Endodermal cell (in vitro differentiated cells): ENCODE data around the gene ZNF384. TPM values are rescaled to one million over a fixed set of nuclear protein-coding genes. Genes with fewer than 3 reads are reported as not detected.

Source experiments
- DNase-seq: peaks from one replicate; pipeline ENCODE4 v3.0.0-alpha.2; 2017
- H3K27ac ChIP-seq: 2 replicates; pipeline ENCODE4 v1.5.1; 2013; ENCODE audit warnings: mild to moderate bottlenecking, low read depth, low read length, moderate library complexity
- H3K27me3 ChIP-seq: 2 replicates; pipeline ENCODE4 v1.6.1; 2013; ENCODE audit warnings: mild to moderate bottlenecking, low read length, moderate library complexity; ENCODE audit not compliant: insufficient read depth, control insufficient read depth, poor library complexity, severe bottlenecking
- H3K36me3 ChIP-seq: 2 replicates; pipeline ENCODE4 v1.7.0; 2013; ENCODE audit warnings: mild to moderate bottlenecking, low read length, moderate library complexity; ENCODE audit not compliant: control insufficient read depth, insufficient read depth
- H3K4me1 ChIP-seq: one replicate; pipeline ENCODE4 v1.7.0; 2013; ENCODE audit warnings: low read length; ENCODE audit not compliant: control insufficient read depth, insufficient read depth
- H3K4me3 ChIP-seq: 2 replicates; pipeline ENCODE4 v1.5.1; 2013; ENCODE audit warnings: mild to moderate bottlenecking, low read length, moderate library complexity
- H3K9ac ChIP-seq: 2 replicates; pipeline ENCODE4 v1.6.1; 2013; ENCODE audit warnings: mild to moderate bottlenecking, low read length, moderate library complexity; ENCODE audit not compliant: poor library complexity, severe bottlenecking; ENCODE audit errors: extremely low read depth
- H3K9me3 ChIP-seq: 2 replicates; pipeline ENCODE4 v1.6.1; 2013; ENCODE audit warnings: mild to moderate bottlenecking, low read length, moderate library complexity; ENCODE audit not compliant: control insufficient read depth
- H3K27ac Mint-ChIP-seq: 2 replicates; pipeline ENCODE4 v1.8.0; 2020; ENCODE audit warnings: mixed read lengths
- H3K27me3 Mint-ChIP-seq: 2 replicates; pipeline ENCODE4 v1.8.0; 2021; ENCODE audit warnings: mild to moderate bottlenecking, mixed read lengths; ENCODE audit not compliant: insufficient read depth
- H3K36me3 Mint-ChIP-seq: 2 replicates; pipeline ENCODE4 v1.8.0; 2020; ENCODE audit warnings: low read depth, mixed read lengths
- H3K4me1 Mint-ChIP-seq: 2 replicates; pipeline ENCODE4 v1.8.0; 2020; ENCODE audit warnings: mixed read lengths
- H3K4me3 Mint-ChIP-seq: 2 replicates; pipeline ENCODE4 v1.8.0; 2020; ENCODE audit warnings: mild to moderate bottlenecking, moderate library complexity, mixed read lengths
- H3K9me3 Mint-ChIP-seq: 2 replicates; pipeline ENCODE4 v1.8.0; 2020; ENCODE audit warnings: mild to moderate bottlenecking, mixed read lengths
- CTCF ChIP-seq: fragments of 200-600 bp; sonication (generic); conservative IDR thresholded peaks from 2 replicates; pipeline ENCODE4 v1.5.0; 2021; ENCODE audit warnings: antibody characterized with exemption, mild to moderate bottlenecking
- WGBS, 2 experiments: methylation state at CpG; one replicate each; pipeline versions ENCODE4 v1.1.5 to v1.1.7; 2013; ENCODE audit warnings: missing lambda C conversion rate in 2 of 2, mixed read lengths in 1 of 2; ENCODE audit not compliant: insufficient coverage in 1 of 2, insufficient read length in 1 of 2; 5-methylcytosine and 5-hydroxymethylcytosine counted together
- total RNA-seq, 2 donors: library from RNA; stranded (reverse); fragmentation: NEBNext Ultra II Directional in 1 of 2; extraction: Animal tissue kit (Norgen Biotek cat#: 25700) in 1 of 2; gene quantifications; 2 replicates in 1 of 2; 3 replicates in 1 of 2; pipeline ENCODE4 v1.2.1, GENCODE V29; 2021

Gene ZNF384
- total RNA-seq, 2 donors from 2014 or later, result 74.4 to 146 TPM

- TF ChIP-seq CTCF, result no peak
These were observed 12.2 kb downstream of the ZNF384 start for GRCh38 chr12:6676962-6677361.

GRCh38 chr12:6672143-6672542, 17.0 kb downstream of the ZNF384 start:
- no peaks in the 10 kb centered on the region for H3K4me1 ChIP-seq
- H3K36me3 Mint-ChIP-seq, result peaks cover 93% of the 10 kb centered on the region
- H3K4me1 Mint-ChIP-seq, result no peaks in the 10 kb centered on the region
- no peak overlapping the region for H3K27ac ChIP-seq
- no peaks in the 10 kb centered on the region for H3K9me3 ChIP-seq
- H3K27me3 ChIP-seq, result no peaks in the 10 kb centered on the region
- no peak for TF ChIP-seq CTCF
- H3K27me3 Mint-ChIP-seq, result no peaks in the 10 kb centered on the region
- H3K27ac Mint-ChIP-seq, result no peak overlapping the region
- 91 to 96% methylated on average over 8 to 18 of the region's 18 CpGs for WGBS, 2 experiments
- H3K4me3 ChIP-seq, result no peak overlapping the region
- DNase-seq, result no peak
- H3K36me3 ChIP-seq, result peaks cover 98% of the 10 kb centered on the region
- no peak overlapping the region for H3K9ac ChIP-seq
- H3K4me3 Mint-ChIP-seq, result no peak overlapping the region
- no peaks in the 10 kb centered on the region for H3K9me3 Mint-ChIP-seq

More at GRCh38 chr12:6676962-6677361, 12.2 kb downstream of the ZNF384 start:
- H3K4me1 Mint-ChIP-seq, result no peaks in the 10 kb centered on the region
- no peaks in the 10 kb centered on the region for H3K9me3 Mint-ChIP-seq
- no peaks in the 10 kb centered on the region for H3K9me3 ChIP-seq
- H3K4me1 ChIP-seq, result no peaks in the 10 kb centered on the region
- no peak overlapping the region for H3K4me3 ChIP-seq
- DNase-seq, result no peak
- H3K4me3 Mint-ChIP-seq, result no peak overlapping the region
- H3K36me3 Mint-ChIP-seq, result peaks cover 90% of the 10 kb centered on the region
- no peak overlapping the region for H3K27ac Mint-ChIP-seq
- no peaks in the 10 kb centered on the region for H3K27me3 Mint-ChIP-seq
- H3K27ac ChIP-seq, result no peak overlapping the region
- H3K36me3 ChIP-seq, result peaks cover 99% of the 10 kb centered on the region
- 86 to 96% methylated on average over 5 of the region's 5 CpGs for WGBS, 2 experiments
- no peak overlapping the region for H3K9ac ChIP-seq
- no peaks in the 10 kb centered on the region for H3K27me3 ChIP-seq

- peak; percentile 81 for DNase-seq
- no peaks in the 10 kb centered on the region for H3K9me3 ChIP-seq
- WGBS, 2 experiments, result 92 to 100% methylated on average over 3 to 8 of the region's 8 CpGs
- no peak overlapping the region for H3K9ac ChIP-seq
- peaks cover 67% of the 10 kb centered on the region for H3K36me3 ChIP-seq
- no peak overlapping the region for H3K4me3 ChIP-seq
- no peaks in the 10 kb centered on the region for H3K27me3 ChIP-seq
- Mint-ChIP-seq H3K27ac (no peak overlapping the region), H3K36me3 (peaks cover 62% of the 10 kb centered on the region), H3K9me3 (no peaks in the 10 kb centered on the region), H3K4me1 (peaks cover 3% of the 10 kb centered on the region), H3K27me3 (no peaks in the 10 kb centered on the region), H3K4me3 (no peak overlapping the region)
- no peak overlapping the region for H3K27ac ChIP-seq
- TF ChIP-seq CTCF, result peak; percentile 77
- no peaks in the 10 kb centered on the region for H3K4me1 ChIP-seq
These were observed 21.5 kb downstream of the ZNF384 start for GRCh38 chr12:6667559-6668210.
